WERI-Rb-1 (cell line): Measurements from ENCODE around the gene MGAT5.

Experiments
- DNase-seq: peaks from one replicate; pipeline ENCODE4 v3.0.0-alpha.2; 2020
- H3K27ac ChIP-seq: fragments of 250-450 bp; sonication (Bioruptor Pico); 2 replicates; pipeline ENCODE4 v1.5.1; 2020; ENCODE audit warnings: mild to moderate bottlenecking, moderate library complexity
- H3K27me3 ChIP-seq: fragments of 250-450 bp; sonication (Bioruptor Pico); 2 replicates; pipeline ENCODE4 v1.5.1; 2021; ENCODE audit warnings: mild to moderate bottlenecking, low read depth, moderate library complexity; ENCODE audit not compliant: insufficient read depth, severe bottlenecking
- H3K36me3 ChIP-seq: fragments of 250-450 bp; sonication (Bioruptor Pico); 2 replicates; pipeline ENCODE4 v1.5.1; 2020; ENCODE audit warnings: mild to moderate bottlenecking, moderate library complexity
- H3K4me3 ChIP-seq: 2 replicates; pipeline ENCODE4 v1.5.1; 2011; ENCODE audit warnings: low read depth, mild to moderate bottlenecking, control low read depth, low read length
- H3K9me3 ChIP-seq: fragments of 250-450 bp; sonication (Bioruptor Pico); 2 replicates; pipeline ENCODE4 v1.5.1; 2021; ENCODE audit warnings: mild to moderate bottlenecking, moderate library complexity; ENCODE audit not compliant: severe bottlenecking
- TF ChIP-seq, protein P1 (sequence below): IDR thresholded peaks from 2 replicates; pipeline ENCODE4 v1.5.1; 2011; ENCODE audit warnings: low read depth, mild to moderate bottlenecking, control low read depth, inconsistent platforms, low read length

Gene MGAT5

GRCh38 chr2:134454426-134454825 lies 200.6 kb downstream of the MGAT5 start:
- H3K36me3 ChIP-seq: peaks cover 12% of the 10 kb centered on the region
- no peak for DNase-seq
- TF ChIP-seq, protein P1, sequence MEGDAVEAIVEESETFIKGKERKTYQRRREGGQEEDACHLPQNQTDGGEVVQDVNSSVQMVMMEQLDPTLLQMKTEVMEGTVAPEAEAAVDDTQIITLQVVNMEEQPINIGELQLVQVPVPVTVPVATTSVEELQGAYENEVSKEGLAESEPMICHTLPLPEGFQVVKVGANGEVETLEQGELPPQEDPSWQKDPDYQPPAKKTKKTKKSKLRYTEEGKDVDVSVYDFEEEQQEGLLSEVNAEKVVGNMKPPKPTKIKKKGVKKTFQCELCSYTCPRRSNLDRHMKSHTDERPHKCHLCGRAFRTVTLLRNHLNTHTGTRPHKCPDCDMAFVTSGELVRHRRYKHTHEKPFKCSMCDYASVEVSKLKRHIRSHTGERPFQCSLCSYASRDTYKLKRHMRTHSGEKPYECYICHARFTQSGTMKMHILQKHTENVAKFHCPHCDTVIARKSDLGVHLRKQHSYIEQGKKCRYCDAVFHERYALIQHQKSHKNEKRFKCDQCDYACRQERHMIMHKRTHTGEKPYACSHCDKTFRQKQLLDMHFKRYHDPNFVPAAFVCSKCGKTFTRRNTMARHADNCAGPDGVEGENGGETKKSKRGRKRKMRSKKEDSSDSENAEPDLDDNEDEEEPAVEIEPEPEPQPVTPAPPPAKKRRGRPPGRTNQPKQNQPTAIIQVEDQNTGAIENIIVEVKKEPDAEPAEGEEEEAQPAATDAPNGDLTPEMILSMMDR: no peak

DNA sequence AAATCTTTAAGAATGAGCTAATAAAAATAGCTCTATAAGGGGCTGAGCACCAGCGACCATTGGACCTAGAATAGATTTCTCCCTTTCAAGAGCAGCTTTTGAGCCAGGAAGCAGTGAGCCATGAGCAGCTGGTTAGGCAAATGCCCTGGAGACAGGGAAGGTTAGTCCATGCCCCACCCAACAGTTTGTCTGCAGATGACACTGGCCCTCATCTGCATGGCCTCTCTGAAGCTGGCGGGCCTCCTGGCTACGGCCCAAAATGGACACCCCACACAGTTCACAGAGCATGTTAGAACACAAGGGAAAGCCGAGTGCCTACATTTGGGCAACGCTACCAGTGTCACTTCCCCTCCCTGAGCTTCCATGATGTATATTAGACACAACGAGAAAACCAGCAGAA lies 201.1 kb downstream of the MGAT5 start:
- H3K4me3 ChIP-seq: no peak overlapping the region
- H3K9me3 ChIP-seq: no peaks in the 10 kb centered on the region
- H3K36me3 ChIP-seq: peaks cover 12% of the 10 kb centered on the region
- H3K27me3 ChIP-seq: no peaks in the 10 kb centered on the region
- TF ChIP-seq, protein P1: no peak
- no peak for DNase-seq
- H3K27ac ChIP-seq: no peak overlapping the region

More at GRCh38 chr2:134454426-134454825, 200.6 kb downstream of the MGAT5 start:
- Histone ChIP-seq H3K9me3 (no peaks in the 10 kb centered on the region), H3K27me3 (no peaks in the 10 kb centered on the region), H3K4me3 (no peak overlapping the region), H3K27ac (no peak overlapping the region)

DNA sequence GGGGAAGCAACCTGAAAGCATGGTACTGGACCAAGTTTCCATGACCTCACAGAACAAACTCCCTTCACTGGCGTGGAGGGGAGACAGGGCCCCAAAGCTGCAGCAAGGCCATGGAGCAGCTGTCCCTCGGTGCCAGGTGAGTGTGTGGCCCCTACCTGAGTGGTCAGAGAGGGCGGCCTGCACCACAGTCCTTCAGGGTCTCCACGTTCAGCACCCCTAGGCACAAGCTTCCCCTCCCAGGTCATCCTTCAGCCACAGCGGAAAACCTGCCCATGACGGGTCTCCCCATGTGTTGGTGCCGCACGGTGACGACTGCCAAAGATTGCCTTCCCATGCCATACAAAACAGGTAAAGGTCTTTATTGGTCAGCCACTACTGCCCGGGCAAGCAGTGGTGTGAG lies 201.6 kb downstream of the MGAT5 start:
- DNase-seq: no peak
- Histone ChIP-seq H3K27ac (no peak overlapping the region), H3K27me3 (no peaks in the 10 kb centered on the region), H3K4me3 (no peak overlapping the region), H3K36me3 (peaks cover 10% of the 10 kb centered on the region; the same call in 1 of the 2 replicates), H3K9me3 (no peaks in the 10 kb centered on the region)
- TF ChIP-seq, protein P1: no peak

GRCh38 chr2:134457353-134457752 lies 203.5 kb downstream of the MGAT5 start:
- no peak for DNase-seq
- Histone ChIP-seq H3K9me3 (no peaks in the 10 kb centered on the region), H3K27me3 (no peaks in the 10 kb centered on the region), H3K4me3 (no peak overlapping the region), H3K36me3 (peaks cover 1% of the 10 kb centered on the region; the same call in 1 of the 2 replicates), H3K27ac (no peak overlapping the region)
- TF ChIP-seq, protein P1: no peak

- no peak for DNase-seq
- Histone ChIP-seq H3K4me3 (no peak overlapping the region), H3K27ac (no peak overlapping the region), H3K36me3 (no peaks in the 10 kb centered on the region), H3K27me3 (no peaks in the 10 kb centered on the region), H3K9me3 (no peaks in the 10 kb centered on the region)
- TF ChIP-seq, protein P1: no peak
These were observed 204.0 kb downstream of the MGAT5 start for GRCh38 chr2:134457765-134458472.

GRCh38 chr2:134458473-134458853 lies 204.6 kb downstream of the MGAT5 start:
- Histone ChIP-seq H3K4me3 (no peak overlapping the region), H3K9me3 (no peaks in the 10 kb centered on the region), H3K36me3 (no peaks in the 10 kb centered on the region), H3K27me3 (no peaks in the 10 kb centered on the region), H3K27ac (no peak overlapping the region)
- DNase-seq: no peak
- TF ChIP-seq, protein P1: no peak
